HCT116 (cell line): ENCODE results near the gene GYPA. TPM values are rescaled to one million over a fixed set of nuclear protein-coding genes. Genes with fewer than 3 reads are reported as not detected.

Source experiments
- ATAC-seq: fragments of 200-7000 bp; cut with Tn5 transposase; 2 replicates; pipeline ENCODE4 v1.9.1; 2020; ENCODE audit warnings: mild to moderate bottlenecking, moderate library complexity
- BruUV-seq: library from RNA; stranded (reverse); fragments of 400-500 nt; replicated peaks from 2 replicates; lab custom pipeline; 2021; lab: Mats Ljungman, UMichigan
- CTCF ChIA-PET: fragments of 300-600 bp; sonication (Branson Sonifier 250); formaldehyde crosslinking; loops from one replicate; lab custom pipeline; 2021; ENCODE audit warnings: antibody characterized with exemption; lab: Charles Lee
- POLR2A ChIA-PET: fragments of 300-600, 350-600 bp; sonication (Branson Sonifier 250); formaldehyde crosslinking; loops from one replicate; lab custom pipeline; 2021; ENCODE audit warnings: antibody characterized with exemption; lab: Charles Lee
- RAD21 ChIA-PET, 2 experiments: fragments of 300-600 bp; sonication (Branson Sonifier 250); formaldehyde crosslinking; loops; one replicate each; lab custom pipeline; 2023; ENCODE audit warnings: low total read pairs in 2 of 2; ENCODE audit not compliant: uncharacterized antibody in 2 of 2, unreplicated experiment in 2 of 2, low non-redundant PET in 1 of 2; lab: Charles Lee
- DNase-seq: peaks from one replicate; pipeline ENCODE4 v3.0.0-alpha.2; 2010; ENCODE audit warnings: low read depth, low spot score
- H2AFZ ChIP-seq: fragments of 200-600 bp; shearing (Covaris generic), sonication (generic); 2 replicates; pipeline ENCODE4 v1.6.1; 2017; ENCODE audit warnings: low read depth, mixed run types, mixed read lengths, antibody characterized with exemption, low read length; ENCODE audit not compliant: poor library complexity, severe bottlenecking
- H3K27ac ChIP-seq: 2 replicates; pipeline ENCODE4 v1.5.1; 2012; ENCODE audit warnings: low read depth, low read length
- H3K27me3 ChIP-seq: fragments of 200-600 bp; sonication (generic); 2 replicates; pipeline ENCODE4 v1.6.1; 2016; ENCODE audit warnings: mixed run types, low read length, mixed read lengths; ENCODE audit not compliant: insufficient read depth
- H3K36me3 ChIP-seq, 2 experiments: fragments of 200-500 bp in 1 of 2; fragments of 200-600 bp in 1 of 2; sonication (Bioruptor generic) in 1 of 2; sonication (generic) in 1 of 2; 2 replicates each; pipeline versions ENCODE4 v1.5.1 to v1.6.1; 2014 to 2016; ENCODE audit warnings: low read length in 2 of 2, inconsistent platforms in 1 of 2, mixed read lengths in 1 of 2, mixed run types in 1 of 2; ENCODE audit not compliant: insufficient read depth in 2 of 2, control insufficient read depth in 1 of 2
- H3K4me1 ChIP-seq, 2 experiments: fragments of 200-600 bp in 1 of 2; sonication (generic) in 1 of 2; 2 replicates each; pipeline versions ENCODE4 v1.5.1 to v1.6.1; 2012 to 2017; ENCODE audit warnings: low read length in 2 of 2, inconsistent platforms in 1 of 2, mild to moderate bottlenecking in 1 of 2, mixed read lengths in 1 of 2, mixed run types in 1 of 2, moderate library complexity in 1 of 2; ENCODE audit not compliant: insufficient read depth in 2 of 2, control insufficient read depth in 1 of 2
- H3K4me2 ChIP-seq: fragments of 200-600 bp; sonication (generic); 2 replicates; pipeline ENCODE4 v1.6.1; 2017; ENCODE audit warnings: mixed run types, low read length, mixed read lengths
- H3K4me3 ChIP-seq, 2 experiments: fragments of 200-600 bp in 1 of 2; sonication (generic) in 1 of 2; replicated peaks in 1 of 2; 2 replicates each; pipeline ENCODE4 v1.5.1; 2011 to 2016; ENCODE audit warnings: low read length in 2 of 2, control low read depth in 1 of 2, low read depth in 1 of 2, mild to moderate bottlenecking in 1 of 2, mixed read lengths in 1 of 2, mixed run types in 1 of 2
- H3K79me2 ChIP-seq: fragments of 200-600 bp; sonication (generic); 2 replicates; pipeline ENCODE4 v1.6.1; 2017; ENCODE audit warnings: mild to moderate bottlenecking, mixed run types, low read length, moderate library complexity, mixed read lengths; ENCODE audit not compliant: insufficient read depth
- H3K9ac ChIP-seq: fragments of 200-600 bp; sonication (generic); 2 replicates; pipeline ENCODE4 v1.6.1; 2016; ENCODE audit warnings: low read length, mixed read lengths
- H3K9me2 ChIP-seq: fragments of 200-600 bp; sonication (generic), shearing (Covaris generic); 2 replicates; pipeline ENCODE4 v1.6.1; 2017; ENCODE audit warnings: mixed run types, mild to moderate bottlenecking, moderate library complexity; ENCODE audit not compliant: insufficient read depth
- H3K9me3 ChIP-seq, 2 experiments: fragments of 200-500 bp in 1 of 2; fragments of 200-600 bp in 1 of 2; sonication (Bioruptor generic) in 1 of 2; sonication (generic) in 1 of 2; 2 replicates each; pipeline ENCODE4 v1.6.1; 2014 to 2017; ENCODE audit warnings: low read length in 2 of 2, mixed read lengths in 2 of 2, inconsistent platforms in 1 of 2, low read depth in 1 of 2, mild to moderate bottlenecking in 1 of 2, mixed run types in 1 of 2, moderate library complexity in 1 of 2; ENCODE audit not compliant: control insufficient read depth in 1 of 2, insufficient read depth in 1 of 2
- H4K20me1 ChIP-seq: fragments of 200-600 bp; sonication (generic), shearing (Covaris generic); 2 replicates; pipeline ENCODE4 v1.6.1; 2017; ENCODE audit warnings: mixed run types, mild to moderate bottlenecking, moderate library complexity; ENCODE audit not compliant: insufficient read depth
- ATF3 ChIP-seq: IDR thresholded peaks from 2 replicates; pipeline ENCODE4 v1.6.1; 2012
- CEBPB ChIP-seq: IDR thresholded peaks from 2 replicates; pipeline ENCODE4 v1.6.1; 2012; ENCODE audit warnings: low read depth
- ELF1 ChIP-seq: IDR thresholded peaks from 2 replicates; pipeline ENCODE4 v1.6.1; 2012; ENCODE audit warnings: low read depth, borderline replicate concordance
- EZH2 ChIP-seq: fragments of 200-600 bp; sonication (generic); IDR thresholded peaks from 2 replicates; pipeline ENCODE4 v1.6.1; 2017; ENCODE audit warnings: antibody characterized with exemption, mixed run types
- EZH2phosphoT487 ChIP-seq: fragments of 200-600 bp; IDR thresholded peaks from 2 replicates; pipeline ENCODE4 v1.6.1; 2018; ENCODE audit warnings: antibody characterized with exemption, borderline replicate concordance
- JUND ChIP-seq: IDR thresholded peaks from 2 replicates; pipeline ENCODE4 v1.6.1; 2012
- POLR2A ChIP-seq: IDR thresholded peaks from 2 replicates; pipeline ENCODE4 v1.7.0; 2011; ENCODE audit warnings: borderline replicate concordance; ENCODE audit not compliant: insufficient read depth, insufficient read length; ENCODE audit errors: extremely low read depth
- POLR2AphosphoS5 ChIP-seq: IDR thresholded peaks from 2 replicates; pipeline ENCODE4 v1.6.1; 2011; ENCODE audit warnings: mild to moderate bottlenecking, low read depth, low read length, moderate library complexity
- YY1 ChIP-seq: IDR thresholded peaks from 2 replicates; pipeline ENCODE4 v1.6.1; 2011; ENCODE audit warnings: low read length, low read depth, moderate library complexity, mild to moderate bottlenecking; ENCODE audit not compliant: insufficient replicate concordance; ENCODE audit errors: extremely low read depth
- ZFX ChIP-seq: fragments of 450-650 bp; IDR thresholded peaks from 2 replicates; pipeline ENCODE4 v1.6.1; 2017
- intact Hi-C: fragments of 100-400 bp; cut with micrococcal nuclease; formaldehyde crosslinking; loops from 2 replicates; pipeline ENCODE4 v1.10.0; 2022
- total RNA-seq: library from RNA; stranded (reverse); gene quantifications from one replicate; pipeline ENCODE4 v1.2.1, GENCODE V29; 2021; ENCODE audit not compliant: unreplicated experiment

Gene GYPA
- total RNA-seq, 1 experiment from 2014 or later = not detected

- TF ChIP-seq ELF1 (no peak), ZFX (no peak), EZH2phosphoT487 (no peak), ATF3 (no peak), POLR2A (no peak), POLR2AphosphoS5 (no peak), YY1 (no peak), CEBPB (no peak), EZH2 (no peak)
- Histone ChIP-seq H4K20me1 (no peaks in the 10 kb centered on the region), H3K4me1 (no peaks in the 10 kb centered on the region), H3K9me2 (no peaks in the 10 kb centered on the region), H3K9me3 (no peaks in the 10 kb centered on the region), H3K36me3 (no peaks in the 10 kb centered on the region), H3K4me2 (no peak overlapping the region), H2AFZ (no peak overlapping the region), H3K27ac (no peak overlapping the region), H3K9ac (no peak overlapping the region), H3K4me3 (no peak overlapping the region), H3K27me3 (no peaks in the 10 kb centered on the region), H3K79me2 (no peaks in the 10 kb centered on the region)
- no peak for DNase-seq
- RAD21 ChIA-PET = no interaction called here
- POLR2A ChIA-PET = no interaction called here
- BruUV-seq = no TSS peak
- no peak for ATAC-seq
- CTCF ChIA-PET = no interaction called here
- intact Hi-C loops = no loop called here
Measured at GRCh38 chr4:144183165-144183564, 42.6 kb upstream of the GYPA start.

GRCh38 chr4:144181391-144181790, 40.9 kb upstream of the GYPA start:
- H3K36me3 ChIP-seq = no peaks in the 10 kb centered on the region
- CTCF ChIA-PET = no interaction called here
- no peak for TF ChIP-seq JUND
- TF ChIP-seq ATF3 = no peak
- TF ChIP-seq POLR2A = no peak
- no peaks in the 10 kb centered on the region for H3K79me2 ChIP-seq
- POLR2A ChIA-PET = no interaction called here
- H3K9me3 ChIP-seq = no peaks in the 10 kb centered on the region
- ATAC-seq (no peak), DNase-seq (no peak)
- no peaks in the 10 kb centered on the region for H4K20me1 ChIP-seq
- H3K4me1 ChIP-seq = no peaks in the 10 kb centered on the region
- no peak overlapping the region for H3K27ac ChIP-seq
- intact Hi-C loops = no loop called here
- H3K27me3 ChIP-seq = no peaks in the 10 kb centered on the region
- H3K4me2 ChIP-seq = no peak overlapping the region
- H2AFZ ChIP-seq = no peak overlapping the region
- no TSS peak for BruUV-seq
- H3K9me2 ChIP-seq = no peaks in the 10 kb centered on the region
- RAD21 ChIA-PET = no interaction called here
- H3K4me3 ChIP-seq = no peak overlapping the region
- H3K9ac ChIP-seq = no peak overlapping the region
